ENCODE results near the gene GARIN5A.
"Not testable (repeated sequence)": the region's sequence is repeated elsewhere in the genome, so short reads cannot be mapped to it uniquely, and the experiment has no call there.

GARIN5A gene

GRCh38 chr19:50475101-50475568 lies 1.5 kb downstream of the GARIN5A start:
- Histone ChIP-seq H3K27ac (ENCODE audit: low read depth, low read length) (no peak overlapping the region), H3K4me3 (ENCODE audit: low read length) (no peak overlapping the region), H3K9me2 (replicated peaks; ENCODE audit: control insufficient read depth, low read length) (no peaks in the 10 kb centered on the region), H3K4me2 (ENCODE audit: low read length) (no peak overlapping the region), H4K20me1 (ENCODE audit: control insufficient read depth, insufficient read depth, low read depth, low read length) (peaks cover 11% of the 10 kb centered on the region), H3K27me3 (ENCODE audit: control insufficient read depth, low read length) (peaks cover 6% of the 10 kb centered on the region; the same call in 1 of the 2 replicates), H3K9me3 (ENCODE audit: control insufficient read depth, insufficient read depth, low read length) (peaks cover 5% of the 10 kb centered on the region; the same call in 1 of the 2 replicates), H3K36me3 (ENCODE audit: control insufficient read depth, low read length) (peaks cover 28% of the 10 kb centered on the region), H3K79me2 (ENCODE audit: control insufficient read depth, low read length) (peaks cover 38% of the 10 kb centered on the region), H3K4me1 (ENCODE audit: control insufficient read depth, low read length) (peaks cover 10% of the 10 kb centered on the region), H3F3A (ENCODE audit: control insufficient read depth, insufficient read depth) (peaks cover 5% of the 10 kb centered on the region; the same call in 1 of the 2 replicates)
- TF ChIP-seq CTCF (IDR thresholded peaks at IDR 0.05; ENCODE audit: low read depth, low read length, poor library complexity, severe bottlenecking), result no peak

GRCh38 chr19:50473336-50473735 lies 3.3 kb downstream of the GARIN5A start:
- peaks cover 10% of the 10 kb centered on the region for H3K36me3 ChIP-seq (ENCODE audit: control insufficient read depth, low read length)
- H3K79me2 ChIP-seq (ENCODE audit: control insufficient read depth, low read length), result peaks cover 20% of the 10 kb centered on the region
- not testable (repeated sequence) for H3K27me3 ChIP-seq (ENCODE audit: control insufficient read depth, low read length); H3K9me3 ChIP-seq (ENCODE audit: control insufficient read depth, insufficient read depth, low read length); H3F3A ChIP-seq (ENCODE audit: control insufficient read depth, insufficient read depth); H3K9me2 ChIP-seq (replicated peaks; ENCODE audit: control insufficient read depth, low read length); H3K4me1 ChIP-seq (ENCODE audit: control insufficient read depth, low read length); H3K4me2 ChIP-seq (ENCODE audit: low read length); H3K4me3 ChIP-seq (ENCODE audit: low read length); H3K27ac ChIP-seq (ENCODE audit: low read depth, low read length)
- H4K20me1 ChIP-seq (ENCODE audit: control insufficient read depth, insufficient read depth, low read depth, low read length), result peaks cover 11% of the 10 kb centered on the region

GRCh38 chr19:50468818-50469217 lies 7.8 kb downstream of the GARIN5A start:
- no peak overlapping the region for H3K27ac ChIP-seq (ENCODE audit: low read depth, low read length)
- H3K27me3 ChIP-seq (ENCODE audit: control insufficient read depth, low read length), result peaks cover 6% of the 10 kb centered on the region; the same call in 1 of the 2 replicates
- TF ChIP-seq CTCF (IDR thresholded peaks at IDR 0.05; ENCODE audit: low read depth, low read length, poor library complexity, severe bottlenecking), result no peak
- no peak for TF ChIP-seq EZH2phosphoT487 (IDR thresholded peaks at IDR 0.05; ENCODE audit: borderline replicate concordance, low read length)
- no peak overlapping the region for H3K4me3 ChIP-seq (ENCODE audit: low read length)
- H3F3A ChIP-seq (ENCODE audit: control insufficient read depth, insufficient read depth), result peaks cover 5% of the 10 kb centered on the region; the same call in 1 of the 2 replicates
- no peaks in the 10 kb centered on the region for H3K9me3 ChIP-seq (ENCODE audit: control insufficient read depth, insufficient read depth, low read length)
- no peak overlapping the region for H3K4me2 ChIP-seq (ENCODE audit: low read length)
- H3K9me2 ChIP-seq (replicated peaks; ENCODE audit: control insufficient read depth, low read length), result no peaks in the 10 kb centered on the region
- H3K79me2 ChIP-seq (ENCODE audit: control insufficient read depth, low read length), result no peaks in the 10 kb centered on the region
- peaks cover 10% of the 10 kb centered on the region; the same call in 1 of the 2 replicates for H3K36me3 ChIP-seq (ENCODE audit: control insufficient read depth, low read length)
- no peaks in the 10 kb centered on the region for H4K20me1 ChIP-seq (ENCODE audit: control insufficient read depth, insufficient read depth, low read depth, low read length)
- no peaks in the 10 kb centered on the region for H3K4me1 ChIP-seq (ENCODE audit: control insufficient read depth, low read length)

- H3F3A ChIP-seq (ENCODE audit: control insufficient read depth, insufficient read depth), result peaks cover 5% of the 10 kb centered on the region; the same call in 1 of the 2 replicates
- H3K4me3 ChIP-seq (ENCODE audit: low read length), result no peak overlapping the region
- no peaks in the 10 kb centered on the region for H3K4me1 ChIP-seq (ENCODE audit: control insufficient read depth, low read length)
- H3K4me2 ChIP-seq (ENCODE audit: low read length), result no peak overlapping the region
- H4K20me1 ChIP-seq (ENCODE audit: control insufficient read depth, insufficient read depth, low read depth, low read length), result no peaks in the 10 kb centered on the region
- no peak overlapping the region for H3K27ac ChIP-seq (ENCODE audit: low read depth, low read length)
- H3K9me2 ChIP-seq (replicated peaks; ENCODE audit: control insufficient read depth, low read length), result no peaks in the 10 kb centered on the region
- TF ChIP-seq CTCF (IDR thresholded peaks at IDR 0.05; ENCODE audit: low read depth, low read length, poor library complexity, severe bottlenecking) (no peak), EZH2phosphoT487 (IDR thresholded peaks at IDR 0.05; ENCODE audit: borderline replicate concordance, low read length) (no peak)
- no peaks in the 10 kb centered on the region for H3K27me3 ChIP-seq (ENCODE audit: control insufficient read depth, low read length)
- H3K36me3 ChIP-seq (ENCODE audit: control insufficient read depth, low read length), result peaks cover 17% of the 10 kb centered on the region
- no peaks in the 10 kb centered on the region for H3K9me3 ChIP-seq (ENCODE audit: control insufficient read depth, insufficient read depth, low read length)
- no peaks in the 10 kb centered on the region for H3K79me2 ChIP-seq (ENCODE audit: control insufficient read depth, low read length)
These were observed 9.1 kb downstream of the GARIN5A start for GRCh38 chr19:50467566-50467965.

All from DOHH2 (cell line).